GM21619 (cell line): ENCODE results near the gene ARL17A.
"Not testable (repeated sequence)": the region's sequence is repeated elsewhere in the genome, so short reads cannot be mapped to it uniquely, and the experiment has no call there.

Experiments
- ATAC-seq: cut with Tn5 transposase; IDR thresholded peaks from one replicate; pipeline ENCODE4 v1.9.1; 2021; ENCODE audit not compliant: unreplicated experiment

The ARL17A gene

GRCh38 chr17:46579083-46580075 is at the start of gene ARL17A:
Gene ARL17A, minus strand, starts transcription at chr17:46579691. Its CDS starts 3,369 bp downstream, at chr17:46576322.
- peak; percentile 87 for ATAC-seq

GRCh38 chr17:46628753-46629436 is 49.4 kb upstream of the ARL17A start:
- peak; percentile 54 for ATAC-seq

GRCh38 chr17:46627452-46627851 is 48.0 kb upstream of the ARL17A start:
- ATAC-seq = not testable (repeated sequence)

GRCh38 chr17:46624726-46625125 is 45.2 kb upstream of the ARL17A start:
- ATAC-seq = not testable (repeated sequence)

GRCh38 chr17:46623790-46624189 is 44.3 kb upstream of the ARL17A start:
- not testable (repeated sequence) for ATAC-seq

GRCh38 chr17:46618975-46619374 is 39.5 kb upstream of the ARL17A start:
- ATAC-seq = not testable (repeated sequence)

GRCh38 chr17:46617121-46617520 is 37.6 kb upstream of the ARL17A start:
- ATAC-seq = not testable (repeated sequence)

- not testable (repeated sequence) for ATAC-seq
Measured at GRCh38 chr17:46613876-46614275, 34.4 kb upstream of the ARL17A start.

- not testable (repeated sequence) for ATAC-seq
Measured at GRCh38 chr17:46611304-46611703, 31.8 kb upstream of the ARL17A start.

GRCh38 chr17:46603125-46603524 is 23.6 kb upstream of the ARL17A start:
- ATAC-seq = peak; percentile 95

GRCh38 chr17:46600767-46601166 is 21.3 kb upstream of the ARL17A start:
- not testable (repeated sequence) for ATAC-seq

GRCh38 chr17:46598344-46598931 is 18.9 kb upstream of the ARL17A start:
- not testable (repeated sequence) for ATAC-seq

- ATAC-seq = not testable (repeated sequence)
Measured at GRCh38 chr17:46591332-46591731, 11.8 kb upstream of the ARL17A start.

- ATAC-seq = peak; percentile 70
Measured at GRCh38 chr17:46590157-46591146, 11.0 kb upstream of the ARL17A start, which contains the start of gene NSF. Gene NSF, plus strand, starts transcription at chr17:46590669. Its CDS starts 107 bp downstream, at chr17:46590776.

- ATAC-seq = not testable (repeated sequence)
Measured at GRCh38 chr17:46585444-46585843, 6.0 kb upstream of the ARL17A start.

- ATAC-seq = not testable (repeated sequence)
Measured at GRCh38 chr17:46580082-46580481, 591 bp upstream of the ARL17A start.

- not testable (repeated sequence) for ATAC-seq
Measured at GRCh38 chr17:46571796-46572195, 7.7 kb downstream of the ARL17A start.

- not testable (repeated sequence) for ATAC-seq
Measured at GRCh38 chr17:46566980-46567379, 12.5 kb downstream of the ARL17A start.

- ATAC-seq = peak; percentile 54
Measured at GRCh38 chr17:46566284-46566683, 13.2 kb downstream of the ARL17A start.

- ATAC-seq = not testable (repeated sequence)
Measured at GRCh38 chr17:46560048-46560447, 19.4 kb downstream of the ARL17A start.
